ENCODE measurements around the gene PRH1.

GRCh38 chr12:10847744-10848143, 36.3 kb downstream of the PRH1 start:
- no peak for TF ChIP-seq CTCF (optimal IDR thresholded peaks at IDR 0.05 in 1 of 3, IDR thresholded peaks at IDR 0.05 in 1 of 3, conservative IDR thresholded peaks at IDR 0.05 in 1 of 3; ENCODE audit: extremely low read depth in 1 of 3, insufficient read depth in 2 of 3, low read length in 3 of 3)
- no peak for TF ChIP-seq EZH2 (IDR thresholded peaks at IDR 0.05; ENCODE audit: low read length)
